ENCODE data around the gene ADD3. TPM values are rescaled to one million over a fixed set of nuclear protein-coding genes. Genes with fewer than 3 reads are reported as not detected.

The ADD3 gene
- total RNA-seq, 1 experiment from 2014 or later: 59.9 TPM

DNA sequence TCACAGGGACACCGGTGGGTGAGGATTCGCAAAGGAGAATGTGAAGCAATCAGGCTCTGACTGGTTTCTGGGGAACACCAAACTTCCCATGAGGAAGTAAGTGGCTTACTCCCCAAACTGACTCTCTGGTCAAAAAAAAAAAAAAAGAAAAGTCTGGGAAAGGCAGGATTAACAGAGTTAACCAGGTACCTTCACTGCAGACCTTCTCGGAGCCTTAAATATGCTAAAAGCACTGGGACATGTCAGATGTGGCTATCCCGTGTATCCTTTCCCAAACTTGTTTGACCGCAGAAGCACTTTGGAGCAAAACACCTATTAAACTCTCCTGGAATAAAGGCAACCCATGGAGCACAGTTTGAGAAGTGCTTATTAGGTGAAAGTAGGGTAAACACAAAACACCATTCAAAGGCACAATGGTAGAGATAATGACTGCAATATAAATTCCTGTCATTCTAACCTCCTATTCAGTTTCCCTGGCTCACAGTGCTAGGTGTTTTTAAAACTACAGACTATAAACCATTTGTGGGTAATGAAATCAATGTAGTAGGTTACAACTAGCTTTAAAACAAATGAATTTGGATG lies 155.5 kb downstream of the ADD3 start:
- Histone ChIP-seq H3K56ac (ENCODE audit: insufficient read length, low read depth, low read length) (no peak overlapping the region), H3K23me2 (ENCODE audit: insufficient read length, low read depth, low read length, poor library complexity, severe bottlenecking) (no peaks in the 10 kb centered on the region), H3K4me2 (ENCODE audit: insufficient read depth, insufficient read length, low read length) (no peak overlapping the region), H2BK12ac (ENCODE audit: insufficient read length, low read depth, low read length) (no peak overlapping the region), H4K5ac (ENCODE audit: insufficient read length, low read depth, low read length) (no peak overlapping the region), H4K20me1 (ENCODE audit: control insufficient read depth, insufficient read depth, insufficient read length) (peaks cover 2% of the 10 kb centered on the region), H4K8ac (replicated peaks; ENCODE audit: insufficient read length, low read depth, low read length) (no peak overlapping the region), H2BK20ac (ENCODE audit: low read depth, low read length, poor library complexity, severe bottlenecking) (no peak overlapping the region), H3K27ac (ENCODE audit: insufficient read length, low read depth, low read length) (no peak overlapping the region), H3K18ac (ENCODE audit: insufficient read length, low read depth, low read length) (no peak overlapping the region), H2AFZ (ENCODE audit: low read length) (no peak overlapping the region), H4K91ac (ENCODE audit: insufficient read length, low read depth, low read length) (no peak overlapping the region), H3K23ac (ENCODE audit: insufficient read length, low read depth, low read length) (no peak overlapping the region), H2BK120ac (ENCODE audit: low read depth, low read length, poor library complexity, severe bottlenecking) (no peak overlapping the region), H3K9me3 (ENCODE audit: control insufficient read depth, low read depth, low read length) (no peaks in the 10 kb centered on the region), H3T11ph (ENCODE audit: low read length) (no peak overlapping the region), H3K14ac (ENCODE audit: insufficient read depth, low read length) (no peak overlapping the region), H2BK5ac (ENCODE audit: insufficient read length, low read length) (no peak overlapping the region), H3K4me1 (ENCODE audit: insufficient read depth, low read length) (peaks cover 2% of the 10 kb centered on the region; the same call in 1 of the 2 replicates), H3K4ac (ENCODE audit: low read depth, low read length) (no peak overlapping the region), H2BK15ac (ENCODE audit: low read depth, low read length) (no peak overlapping the region), H2AK5ac (ENCODE audit: insufficient read length, low read length) (no peak overlapping the region), H3K79me1 (ENCODE audit: insufficient read depth, low read depth, low read length, poor library complexity, severe bottlenecking) (no peaks in the 10 kb centered on the region), H3K79me2 (ENCODE audit: insufficient read depth, low read length) (no peaks in the 10 kb centered on the region), H3K9ac (ENCODE audit: extremely low read depth, insufficient read length, low read length) (no peak overlapping the region), H3K27me3 (ENCODE audit: insufficient read depth, low read length) (peaks cover 43% of the 10 kb centered on the region)
- H3K4me1 Mint-ChIP-seq: peaks cover 29 to 36% of the 10 kb centered on the region in 2 experiments
- peaks cover 0 to 5% of the 10 kb centered on the region in 2 experiments; a peak in 3 of 5 replicates for H3K9me3 Mint-ChIP-seq
- H3K27ac Mint-ChIP-seq: no peak overlapping the region
- peak; percentile 24 for DNase-seq
- no peak overlapping the region for H3K4me3 Mint-ChIP-seq
- no peaks in the 10 kb centered on the region; a peak in 2 of 7 replicates for H3K36me3 Mint-ChIP-seq (ENCODE audit: insufficient read depth in 1 of 3, low read depth in 3 of 3)
- peaks cover 99% of the 10 kb centered on the region for H3K27me3 Mint-ChIP-seq (ENCODE audit: low read depth)
- TF ChIP-seq, protein P1, sequence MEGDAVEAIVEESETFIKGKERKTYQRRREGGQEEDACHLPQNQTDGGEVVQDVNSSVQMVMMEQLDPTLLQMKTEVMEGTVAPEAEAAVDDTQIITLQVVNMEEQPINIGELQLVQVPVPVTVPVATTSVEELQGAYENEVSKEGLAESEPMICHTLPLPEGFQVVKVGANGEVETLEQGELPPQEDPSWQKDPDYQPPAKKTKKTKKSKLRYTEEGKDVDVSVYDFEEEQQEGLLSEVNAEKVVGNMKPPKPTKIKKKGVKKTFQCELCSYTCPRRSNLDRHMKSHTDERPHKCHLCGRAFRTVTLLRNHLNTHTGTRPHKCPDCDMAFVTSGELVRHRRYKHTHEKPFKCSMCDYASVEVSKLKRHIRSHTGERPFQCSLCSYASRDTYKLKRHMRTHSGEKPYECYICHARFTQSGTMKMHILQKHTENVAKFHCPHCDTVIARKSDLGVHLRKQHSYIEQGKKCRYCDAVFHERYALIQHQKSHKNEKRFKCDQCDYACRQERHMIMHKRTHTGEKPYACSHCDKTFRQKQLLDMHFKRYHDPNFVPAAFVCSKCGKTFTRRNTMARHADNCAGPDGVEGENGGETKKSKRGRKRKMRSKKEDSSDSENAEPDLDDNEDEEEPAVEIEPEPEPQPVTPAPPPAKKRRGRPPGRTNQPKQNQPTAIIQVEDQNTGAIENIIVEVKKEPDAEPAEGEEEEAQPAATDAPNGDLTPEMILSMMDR (conservative IDR thresholded peaks at IDR 0.05): no peak
- WGBS (ENCODE audit: extremely low coverage, insufficient read length, low lambda C conversion rate): no CpG with 5 or more reads among the region's 5 CpGs

Measured in H9 (cell line).